Neural progenitor cell (in vitro differentiated cells): ENCODE results near the gene PDGFRB. TPM values are rescaled to one million over a fixed set of nuclear protein-coding genes. Genes with fewer than 3 reads are reported as not detected.

Source experiments
- DNase-seq: peaks from one replicate; pipeline ENCODE4 v3.0.0-alpha.2; 2016; ENCODE audit warnings: low spot score
- H2AFZ ChIP-seq: fragments of 200-600 bp; sonication (generic); replicated peaks from 2 replicates; pipeline ENCODE4 v1.6.1; 2016; ENCODE audit warnings: antibody characterized with exemption
- H3F3A ChIP-seq: fragments of 200-600 bp; sonication (generic); 2 replicates; pipeline ENCODE4 v1.6.1; 2016; ENCODE audit warnings: antibody characterized with exemption, low read depth
- H3K27ac ChIP-seq: fragments of 200-600 bp; sonication (generic); 2 replicates; pipeline ENCODE4 v1.5.1; 2016; ENCODE audit warnings: mild to moderate bottlenecking
- H3K27me3 ChIP-seq: fragments of 200-600 bp; sonication (generic); 2 replicates; pipeline ENCODE4 v1.6.1; 2016; ENCODE audit warnings: mild to moderate bottlenecking, moderate library complexity
- H3K36me3 ChIP-seq: fragments of 200-600 bp; sonication (generic); 2 replicates; pipeline ENCODE4 v1.5.1; 2016
- H3K4me1 ChIP-seq: fragments of 200-600 bp; sonication (generic); 2 replicates; pipeline ENCODE4 v1.6.1; 2016; ENCODE audit warnings: mixed run types
- H3K4me2 ChIP-seq: fragments of 200-600 bp; sonication (generic); 2 replicates; pipeline ENCODE4 v1.6.1; 2016
- H3K4me3 ChIP-seq: fragments of 200-600 bp; sonication (generic); 2 replicates; pipeline ENCODE4 v1.5.1; 2016
- H3K79me2 ChIP-seq: fragments of 200-600 bp; sonication (generic); 2 replicates; pipeline ENCODE4 v1.6.1; 2016; ENCODE audit warnings: low read depth
- H3K9ac ChIP-seq: fragments of 200-600 bp; sonication (generic); 2 replicates; pipeline ENCODE4 v1.6.1; 2016
- H3K9me3 ChIP-seq: fragments of 200-600 bp; sonication (generic); 2 replicates; pipeline ENCODE4 v1.5.1; 2016; ENCODE audit warnings: low read depth
- H4K20me1 ChIP-seq: fragments of 200-600 bp; sonication (generic); 2 replicates; pipeline ENCODE4 v1.6.1; 2016; ENCODE audit warnings: low read depth
- H3K27ac Mint-ChIP-seq: 3 replicates; pipeline ENCODE4 v1.8.0; 2021; ENCODE audit warnings: mixed read lengths
- H3K27me3 Mint-ChIP-seq: 2 replicates; pipeline ENCODE4 v1.8.0; 2022; ENCODE audit warnings: low read depth, mild to moderate bottlenecking, inconsistent platforms, moderate library complexity, mixed read lengths; ENCODE audit not compliant: insufficient read depth
- H3K36me3 Mint-ChIP-seq: 3 replicates; pipeline ENCODE4 v1.8.0; 2021; ENCODE audit warnings: mixed read lengths
- H3K4me1 Mint-ChIP-seq: 3 replicates; pipeline ENCODE4 v1.8.0; 2021; ENCODE audit warnings: mixed read lengths
- H3K4me3 Mint-ChIP-seq: 3 replicates; pipeline ENCODE4 v1.8.0; 2021; ENCODE audit warnings: mild to moderate bottlenecking, moderate library complexity, mixed read lengths
- H3K9me3 Mint-ChIP-seq: 3 replicates; pipeline ENCODE4 v1.8.0; 2020; ENCODE audit warnings: mixed read lengths
- EZH2 ChIP-seq: fragments of 200-600 bp; sonication (generic); IDR thresholded peaks from 2 replicates; pipeline ENCODE4 v1.6.1; 2017; ENCODE audit warnings: antibody characterized with exemption, mild to moderate bottlenecking, moderate library complexity
- EZH2phosphoT487 ChIP-seq: fragments of 200-600 bp; sonication (generic); IDR thresholded peaks from 2 replicates; pipeline ENCODE4 v1.6.1; 2017; ENCODE audit warnings: antibody characterized with exemption
- total RNA-seq: library from RNA; depleted of rRNA; stranded (reverse); fragments of >200 nt; gene quantifications from 2 replicates; pipeline ENCODE4 v1.2.3, GENCODE V29; 2015; ENCODE audit warnings: low replicate concordance
- TF ChIP-seq, protein P1 (sequence below): fragments of 200-600 bp; sonication (generic); IDR thresholded peaks from 2 replicates; pipeline ENCODE4 v1.5.1; 2017; ENCODE audit warnings: antibody characterized with exemption, mild to moderate bottlenecking

Gene PDGFRB
- total RNA-seq: 8.9 and 16.6 TPM in 2 replicates

DNA sequence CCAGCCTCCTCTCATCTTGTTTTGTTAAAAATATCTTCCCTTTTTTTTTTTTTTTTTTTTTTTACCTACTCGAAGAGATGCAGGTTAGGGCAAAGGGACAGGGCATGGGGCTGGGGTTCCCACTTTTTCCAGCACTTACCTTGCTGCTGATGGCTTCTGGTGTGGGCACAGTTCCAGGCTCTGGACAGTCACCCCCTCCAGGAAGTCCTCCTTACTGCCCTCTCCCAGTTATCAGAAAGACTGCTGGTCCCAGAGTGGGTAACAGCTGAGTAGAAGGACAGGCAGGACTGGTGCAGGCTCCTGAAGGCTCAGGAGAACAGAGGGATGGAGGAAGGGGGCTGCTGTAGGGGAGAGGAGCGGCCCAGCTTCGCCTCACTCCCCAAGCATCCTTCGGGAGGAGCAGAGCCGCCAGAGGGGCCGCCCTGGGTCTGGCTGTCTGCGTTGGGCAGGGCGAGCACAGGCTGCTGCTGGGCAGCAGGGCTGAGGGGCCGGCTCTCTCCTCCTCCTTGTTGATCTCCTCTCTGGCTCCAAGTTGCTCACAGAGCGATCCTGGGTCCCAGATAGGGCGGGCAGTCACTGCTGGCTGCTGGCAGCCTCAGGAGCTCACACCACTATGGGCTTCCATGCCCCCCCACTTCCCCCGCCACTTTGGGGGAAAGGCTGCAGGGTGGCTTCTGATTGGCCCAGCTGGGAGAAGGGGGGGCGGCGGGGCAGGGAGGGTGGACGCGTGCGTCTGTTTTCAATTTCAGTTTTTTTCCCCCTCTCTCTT is at the start of gene PDGFRB:
PDGFRB (minus strand) TSS at position 588 of the 769 bp plus-strand sequence. CDS start 18,798 bp downstream, outside the sequence.
- no peaks in the 10 kb centered on the region for H3K9me3 Mint-ChIP-seq
- Histone ChIP-seq H3K27ac (no peak within 1 kb of the TSS), H3K36me3 (no peaks in the 10 kb centered on the region), H4K20me1 (no peaks in the 10 kb centered on the region), H3K4me3 (peak within 1 kb of the TSS; percentile 36), H3K4me1 (peaks cover 16% of the 10 kb centered on the region), H3K27me3 (no peaks in the 10 kb centered on the region), H3K79me2 (no peaks in the 10 kb centered on the region), H2AFZ (peak within 1 kb of the TSS; percentile 66), H3K4me2 (peak within 1 kb of the TSS; percentile 75), H3K9me3 (no peaks in the 10 kb centered on the region), H3F3A (peaks cover 9% of the 10 kb centered on the region), H3K9ac (no peak within 1 kb of the TSS)
- no peaks in the 10 kb centered on the region for H3K36me3 Mint-ChIP-seq
- H3K27me3 Mint-ChIP-seq: peaks cover 19% of the 10 kb centered on the region
- peak within 1 kb of the TSS; percentile 86 for H3K27ac Mint-ChIP-seq
- TF ChIP-seq, protein P1, sequence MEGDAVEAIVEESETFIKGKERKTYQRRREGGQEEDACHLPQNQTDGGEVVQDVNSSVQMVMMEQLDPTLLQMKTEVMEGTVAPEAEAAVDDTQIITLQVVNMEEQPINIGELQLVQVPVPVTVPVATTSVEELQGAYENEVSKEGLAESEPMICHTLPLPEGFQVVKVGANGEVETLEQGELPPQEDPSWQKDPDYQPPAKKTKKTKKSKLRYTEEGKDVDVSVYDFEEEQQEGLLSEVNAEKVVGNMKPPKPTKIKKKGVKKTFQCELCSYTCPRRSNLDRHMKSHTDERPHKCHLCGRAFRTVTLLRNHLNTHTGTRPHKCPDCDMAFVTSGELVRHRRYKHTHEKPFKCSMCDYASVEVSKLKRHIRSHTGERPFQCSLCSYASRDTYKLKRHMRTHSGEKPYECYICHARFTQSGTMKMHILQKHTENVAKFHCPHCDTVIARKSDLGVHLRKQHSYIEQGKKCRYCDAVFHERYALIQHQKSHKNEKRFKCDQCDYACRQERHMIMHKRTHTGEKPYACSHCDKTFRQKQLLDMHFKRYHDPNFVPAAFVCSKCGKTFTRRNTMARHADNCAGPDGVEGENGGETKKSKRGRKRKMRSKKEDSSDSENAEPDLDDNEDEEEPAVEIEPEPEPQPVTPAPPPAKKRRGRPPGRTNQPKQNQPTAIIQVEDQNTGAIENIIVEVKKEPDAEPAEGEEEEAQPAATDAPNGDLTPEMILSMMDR: no peak
- no peak for TF ChIP-seq EZH2phosphoT487
- TF ChIP-seq EZH2: no peak
- DNase-seq: peak; percentile 82
- H3K4me1 Mint-ChIP-seq: peaks cover 51% of the 10 kb centered on the region
- peak within 1 kb of the TSS; percentile 81 for H3K4me3 Mint-ChIP-seq

DNA sequence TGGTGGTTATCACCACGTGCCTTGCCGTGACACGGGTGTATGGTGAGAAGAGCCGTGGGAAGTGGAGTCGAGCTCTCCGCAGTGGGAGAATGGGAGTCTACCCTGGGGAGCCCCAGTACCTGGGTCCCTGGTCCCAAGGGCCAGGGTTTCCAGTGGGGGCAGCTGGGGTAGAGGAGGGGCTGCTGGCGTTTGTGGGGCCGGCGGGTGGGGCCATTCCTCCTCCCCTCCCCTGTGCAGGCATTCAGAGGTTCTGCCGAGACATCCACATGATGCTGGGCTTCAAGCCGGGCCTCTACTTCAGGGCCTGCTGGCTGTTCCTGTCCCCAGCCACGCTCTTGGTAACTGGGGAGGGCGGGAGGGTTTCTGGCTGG is 48.9 kb upstream of the PDGFRB start:
- H3K4me2 ChIP-seq: no peak overlapping the region
- H4K20me1 ChIP-seq: no peaks in the 10 kb centered on the region
- peaks cover under 1% of the 10 kb centered on the region for H3K27me3 ChIP-seq
- peaks cover 17% of the 10 kb centered on the region for H3K27me3 Mint-ChIP-seq
- no peaks in the 10 kb centered on the region for H3K36me3 ChIP-seq
- no peak overlapping the region for H3K4me3 Mint-ChIP-seq
- H3K79me2 ChIP-seq: no peaks in the 10 kb centered on the region
- peaks cover 10% of the 10 kb centered on the region for H3F3A ChIP-seq
- H3K36me3 Mint-ChIP-seq: no peaks in the 10 kb centered on the region
- no peak overlapping the region for H3K27ac ChIP-seq
- H3K4me1 ChIP-seq: peaks cover 7% of the 10 kb centered on the region
- H3K27ac Mint-ChIP-seq: peak overlapping the region; percentile 37
- no peak for DNase-seq
- H3K9me3 Mint-ChIP-seq: no peaks in the 10 kb centered on the region
- H3K4me3 ChIP-seq: no peak overlapping the region
- peaks cover 9% of the 10 kb centered on the region for H3K4me1 Mint-ChIP-seq
- TF ChIP-seq, protein P1: no peak
- TF ChIP-seq EZH2phosphoT487 (no peak), EZH2 (no peak)
- H3K9ac ChIP-seq: no peak overlapping the region
- no peak overlapping the region for H2AFZ ChIP-seq
- no peaks in the 10 kb centered on the region for H3K9me3 ChIP-seq

DNA sequence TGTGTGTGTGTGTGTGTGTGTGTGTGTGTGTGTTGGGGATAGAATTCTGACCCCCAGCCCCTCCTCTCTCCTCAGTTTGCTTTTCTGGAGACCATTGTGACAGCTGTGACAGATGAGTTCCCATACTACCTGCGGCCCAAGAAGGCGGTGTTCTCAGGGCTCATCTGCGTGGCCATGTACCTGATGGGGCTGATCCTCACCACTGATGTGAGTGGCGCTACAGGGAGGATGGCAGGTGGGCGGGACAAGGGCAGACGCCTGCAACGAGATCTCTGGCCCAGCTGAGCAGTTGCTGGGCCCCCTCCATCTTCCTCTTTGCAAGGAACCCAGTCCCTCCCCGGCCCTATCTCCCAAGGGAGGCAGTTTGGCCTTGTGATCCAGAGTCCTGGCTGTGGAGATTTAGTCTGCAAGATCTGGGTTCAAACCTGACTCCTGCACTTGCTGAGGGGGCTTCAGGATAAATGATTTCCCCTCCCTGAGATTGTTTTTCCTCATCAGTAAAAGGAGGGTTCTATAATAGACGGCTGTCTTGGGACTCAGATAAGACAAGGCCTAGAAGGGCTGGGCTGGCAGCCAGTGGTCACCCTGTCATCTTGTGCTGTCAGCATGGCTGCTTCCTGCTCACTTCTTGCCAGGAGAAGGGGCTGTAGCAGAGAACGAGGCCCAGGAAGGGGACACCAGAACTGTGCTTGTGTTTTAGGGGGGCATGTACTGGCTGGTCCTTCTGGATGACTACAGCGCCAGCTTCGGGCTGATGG is 48.4 kb upstream of the PDGFRB start:
- Histone ChIP-seq H3K36me3 (no peaks in the 10 kb centered on the region), H2AFZ (no peak overlapping the region), H3K4me2 (no peak overlapping the region), H3F3A (peaks cover 9% of the 10 kb centered on the region), H3K27me3 (peaks cover 6% of the 10 kb centered on the region), H3K9me3 (no peaks in the 10 kb centered on the region), H3K4me1 (peaks cover 6% of the 10 kb centered on the region), H3K4me3 (no peak overlapping the region), H3K27ac (no peak overlapping the region), H3K79me2 (no peaks in the 10 kb centered on the region), H3K9ac (no peak overlapping the region), H4K20me1 (no peaks in the 10 kb centered on the region)
- Mint-ChIP-seq H3K27ac (peak overlapping the region; percentile 37), H3K36me3 (no peaks in the 10 kb centered on the region), H3K4me3 (no peak overlapping the region), H3K9me3 (no peaks in the 10 kb centered on the region), H3K27me3 (peaks cover 17% of the 10 kb centered on the region), H3K4me1 (peaks cover 9% of the 10 kb centered on the region)
- no peak for DNase-seq
- TF ChIP-seq EZH2 (no peak), EZH2phosphoT487 (no peak)
- TF ChIP-seq, protein P1: no peak
